NCI-H2227 (cell line): ENCODE measurements around the gene ADD1.

Experiments used
- DNase-seq: peaks from one replicate; lab custom pipeline; 2025; ENCODE audit not compliant: unreplicated experiment; lab: John Stamatoyannopoulos, UW

The ADD1 gene

GRCh38 chr4:2961811-2962441, 118.3 kb downstream of the ADD1 start:
- no peak for DNase-seq

- DNase-seq, result peak; percentile 66
Measured at GRCh38 chr4:2962614-2963174, 119.0 kb downstream of the ADD1 start.

DNA sequence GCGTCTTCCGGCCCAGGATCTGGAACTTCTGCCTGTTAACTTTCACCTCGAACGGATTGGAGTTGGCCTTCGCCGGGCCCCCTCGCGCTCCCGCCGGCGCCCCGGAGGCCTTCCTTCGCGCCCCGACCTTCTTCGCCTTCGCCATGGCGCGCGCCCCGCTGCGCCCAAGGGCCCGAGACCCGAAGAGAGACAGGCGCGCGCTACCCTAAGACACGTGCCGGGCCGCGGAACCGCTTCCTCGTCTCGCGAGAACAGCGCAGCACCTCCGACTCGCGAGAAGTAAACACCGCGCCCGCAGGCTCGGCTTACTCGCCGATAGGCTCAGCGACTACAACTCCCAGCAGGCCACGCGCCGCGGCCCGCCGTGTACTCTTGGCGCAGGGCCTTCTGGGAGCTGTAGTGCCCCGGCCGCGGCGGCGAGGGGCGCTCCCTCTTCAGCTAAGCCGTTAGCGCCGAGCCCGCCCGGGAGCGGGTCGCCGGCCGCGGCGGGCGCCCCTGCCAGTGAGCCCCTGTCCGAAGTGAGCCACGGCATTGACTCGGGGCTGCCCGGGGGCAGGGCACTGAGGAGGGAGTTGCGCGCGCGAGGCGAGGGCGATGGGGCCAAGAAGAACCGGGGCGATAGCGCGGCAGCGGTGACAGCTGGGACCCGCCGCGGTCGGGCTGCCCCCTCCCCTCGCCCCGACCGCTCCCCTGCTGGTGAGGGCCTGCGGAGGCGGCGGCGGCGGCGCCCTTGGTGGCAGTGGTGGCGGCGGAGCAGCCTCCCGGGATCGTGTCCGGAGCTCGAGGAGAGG, 119.7 kb downstream of the ADD1 start, which contains the start of the genes GRK4 and NOP14:
Gene GRK4, plus strand, starts transcription at position 397 of the 791 bp plus-strand sequence. CDS start 500 bp downstream, outside the sequence.
Gene NOP14, minus strand, starts transcription at position 232 of the 791 bp plus-strand sequence. Its CDS starts 87 bp downstream, at position 145.
- peak; percentile 97 for DNase-seq

- peak; percentile 57 for DNase-seq
Measured at GRCh38 chr4:2963966-2964471, 120.4 kb downstream of the ADD1 start.

GRCh38 chr4:2964706-2965258, 121.1 kb downstream of the ADD1 start:
- no peak for DNase-seq

GRCh38 chr4:2965262-2965661, 121.6 kb downstream of the ADD1 start:
- DNase-seq, result no peak

- no peak for DNase-seq
Measured at GRCh38 chr4:2968381-2968780, 124.7 kb downstream of the ADD1 start.

DNA sequence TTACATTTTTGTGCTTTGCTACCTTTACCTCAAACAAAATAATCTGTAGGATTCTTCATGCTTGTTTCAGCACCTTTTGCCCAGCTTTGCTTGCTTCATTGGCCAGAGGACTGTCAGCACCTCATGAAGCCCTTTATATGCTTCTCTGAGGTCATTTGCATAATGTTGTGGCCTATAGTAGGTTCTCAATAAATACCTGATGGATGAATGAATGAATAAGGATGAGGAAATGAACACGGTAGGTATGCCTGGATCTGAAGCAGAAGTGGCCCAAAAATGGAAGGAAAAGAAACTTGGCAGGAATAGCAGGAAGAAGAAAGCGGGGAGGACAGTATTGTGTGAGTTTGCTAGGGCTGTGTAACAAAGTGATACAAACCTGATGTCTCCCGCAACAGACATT, 127.6 kb downstream of the ADD1 start:
- DNase-seq, result no peak

DNA sequence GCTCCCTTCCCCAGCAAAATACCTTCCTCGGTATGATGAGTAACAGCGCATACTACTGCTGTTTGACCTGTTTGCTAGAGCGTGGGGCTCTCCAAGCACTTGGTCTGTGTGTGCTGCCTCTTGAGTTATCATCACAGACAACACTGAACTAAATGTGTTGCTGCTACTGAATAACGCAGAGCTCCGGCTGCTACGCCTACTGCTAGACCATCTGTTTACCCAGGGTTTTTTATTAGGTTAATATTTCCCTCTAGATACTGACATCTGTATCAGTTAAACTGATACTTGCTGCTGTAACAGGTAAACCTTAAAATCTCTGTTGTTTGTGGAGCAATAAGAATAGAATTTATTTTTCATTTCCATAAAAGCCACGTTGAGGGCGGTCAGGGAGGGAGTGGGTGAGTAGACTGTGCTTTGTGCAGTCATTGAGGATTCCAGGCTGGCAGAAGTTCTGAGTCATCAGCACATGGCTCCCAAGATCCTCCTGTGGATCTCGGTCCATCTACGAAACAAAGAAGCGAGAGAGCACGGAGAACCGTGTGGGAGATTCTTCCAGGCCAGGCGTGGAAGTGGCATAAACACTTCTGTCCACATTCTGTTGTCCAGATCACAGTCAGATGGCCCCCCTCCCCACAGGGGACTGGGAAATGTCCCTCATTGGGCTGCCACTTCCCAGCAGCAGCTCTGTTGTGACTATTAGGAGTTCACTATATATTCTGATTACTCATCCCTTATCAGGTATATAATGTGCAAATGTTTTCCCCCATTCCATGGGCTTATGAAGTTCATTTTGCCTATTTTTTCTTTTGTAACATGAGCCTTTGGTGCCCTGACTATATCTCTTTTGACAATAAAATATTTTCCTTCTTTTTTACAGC, 133.8 kb downstream of the ADD1 start:
- no peak for DNase-seq
